Measurements from ENCODE around the gene HNRNPLL. TPM values are rescaled to one million over a fixed set of nuclear protein-coding genes. Genes with fewer than 3 reads are reported as not detected.
A peak's percentile ranks its signal among the peaks of the same experiment; 100 is the strongest.

HNRNPLL gene
- total RNA-seq, 1 experiment from 2014 or later: 73.8 TPM

DNA sequence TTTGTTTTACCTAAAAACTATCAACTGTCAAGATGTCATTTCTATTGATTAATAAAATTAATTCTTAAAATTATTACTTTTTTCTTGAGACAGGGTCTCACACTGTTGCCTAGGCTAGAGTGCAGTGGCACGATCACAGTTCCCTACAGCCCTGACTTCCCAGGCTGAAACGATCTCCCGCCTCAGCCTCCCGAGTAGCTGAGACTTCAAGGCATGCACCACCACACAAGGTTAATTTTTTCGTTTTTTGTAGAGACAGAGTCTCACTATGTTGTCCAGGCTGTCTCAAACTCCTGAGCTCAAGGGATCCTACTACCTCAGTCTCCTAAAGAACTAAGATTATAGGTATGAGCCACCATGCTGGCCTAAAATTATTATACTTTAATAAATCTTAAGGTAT is 18.7 kb downstream of the HNRNPLL start:
- no peaks in the 10 kb centered on the region for H3K9me3 ChIP-seq (ENCODE audit: low read depth, low read length, poor library complexity, severe bottlenecking)
- H3K4me3 ChIP-seq (ENCODE audit: low read depth, low read length, poor library complexity, severe bottlenecking): no peak overlapping the region
- BruUV-seq (replicated peaks): no TSS peak
- peaks cover 65% of the 10 kb centered on the region for H3K4me1 ChIP-seq (ENCODE audit: insufficient read depth, low read length, poor library complexity, severe bottlenecking)
- H3K27ac ChIP-seq (ENCODE audit: low read depth, low read length, poor library complexity, severe bottlenecking): no peak overlapping the region
- intact Hi-C loops (cut with micrococcal nuclease; ENCODE audit: unreplicated experiment): loop anchor here (5.0 kb wide), 1 partner anchor 253 kb away; no protein-coding TSS in a partner anchor
- ChIA-PET POLR2A (ENCODE audit: low non-redundant PET) (no interaction called here), CTCF (no interaction called here)
- H3K27me3 ChIP-seq (replicated peaks; ENCODE audit: insufficient read depth, low read depth, low read length, poor library complexity): no peaks in the 10 kb centered on the region
- no peak for DNase-seq (ENCODE audit: low spot score)
- TF ChIP-seq EZH2 (IDR thresholded peaks at IDR 0.05; ENCODE audit: borderline replicate concordance, low read depth, low read length, poor library complexity, severe bottlenecking): no peak
- TF ChIP-seq, protein P1, sequence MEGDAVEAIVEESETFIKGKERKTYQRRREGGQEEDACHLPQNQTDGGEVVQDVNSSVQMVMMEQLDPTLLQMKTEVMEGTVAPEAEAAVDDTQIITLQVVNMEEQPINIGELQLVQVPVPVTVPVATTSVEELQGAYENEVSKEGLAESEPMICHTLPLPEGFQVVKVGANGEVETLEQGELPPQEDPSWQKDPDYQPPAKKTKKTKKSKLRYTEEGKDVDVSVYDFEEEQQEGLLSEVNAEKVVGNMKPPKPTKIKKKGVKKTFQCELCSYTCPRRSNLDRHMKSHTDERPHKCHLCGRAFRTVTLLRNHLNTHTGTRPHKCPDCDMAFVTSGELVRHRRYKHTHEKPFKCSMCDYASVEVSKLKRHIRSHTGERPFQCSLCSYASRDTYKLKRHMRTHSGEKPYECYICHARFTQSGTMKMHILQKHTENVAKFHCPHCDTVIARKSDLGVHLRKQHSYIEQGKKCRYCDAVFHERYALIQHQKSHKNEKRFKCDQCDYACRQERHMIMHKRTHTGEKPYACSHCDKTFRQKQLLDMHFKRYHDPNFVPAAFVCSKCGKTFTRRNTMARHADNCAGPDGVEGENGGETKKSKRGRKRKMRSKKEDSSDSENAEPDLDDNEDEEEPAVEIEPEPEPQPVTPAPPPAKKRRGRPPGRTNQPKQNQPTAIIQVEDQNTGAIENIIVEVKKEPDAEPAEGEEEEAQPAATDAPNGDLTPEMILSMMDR (conservative IDR thresholded peaks at IDR 0.05; ENCODE audit: low read depth, low read length): no peak
- peaks cover 21% of the 10 kb centered on the region for H3K36me3 ChIP-seq (ENCODE audit: insufficient read depth, low read length, poor library complexity, severe bottlenecking)

DNA sequence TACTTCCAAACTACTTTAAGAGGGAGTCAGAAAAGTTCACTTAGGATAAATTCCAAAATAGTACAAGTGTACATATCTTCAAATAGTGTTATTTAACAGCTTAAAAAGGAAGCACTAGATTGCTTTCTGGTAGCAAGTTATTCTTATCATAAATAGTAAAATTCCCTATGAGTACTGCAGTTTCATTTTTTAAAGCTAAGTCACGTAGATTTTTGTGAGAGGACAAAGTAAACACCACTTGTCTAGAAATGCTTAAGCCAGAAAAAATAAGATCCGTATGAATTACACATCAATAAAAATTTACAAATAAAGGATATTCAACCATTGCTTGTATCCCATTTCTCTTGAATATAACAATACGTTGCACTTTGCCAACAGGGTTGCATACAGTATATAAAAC is 19.2 kb downstream of the HNRNPLL start:
- DNase-seq (ENCODE audit: low spot score): no peak
- no TSS peak for BruUV-seq (replicated peaks)
- Histone ChIP-seq H3K4me3 (ENCODE audit: low read depth, low read length, poor library complexity, severe bottlenecking) (no peak overlapping the region), H3K27ac (ENCODE audit: low read depth, low read length, poor library complexity, severe bottlenecking) (no peak overlapping the region), H3K4me1 (ENCODE audit: insufficient read depth, low read length, poor library complexity, severe bottlenecking) (peaks cover 67% of the 10 kb centered on the region), H3K9me3 (ENCODE audit: low read depth, low read length, poor library complexity, severe bottlenecking) (no peaks in the 10 kb centered on the region), H3K36me3 (ENCODE audit: insufficient read depth, low read length, poor library complexity, severe bottlenecking) (peaks cover 21% of the 10 kb centered on the region), H3K27me3 (replicated peaks; ENCODE audit: insufficient read depth, low read depth, low read length, poor library complexity) (no peaks in the 10 kb centered on the region)
- CTCF ChIA-PET: no interaction called here
- POLR2A ChIA-PET (ENCODE audit: low non-redundant PET): no interaction called here
- no peak for TF ChIP-seq EZH2 (IDR thresholded peaks at IDR 0.05; ENCODE audit: borderline replicate concordance, low read depth, low read length, poor library complexity, severe bottlenecking)
- TF ChIP-seq, protein P1 (conservative IDR thresholded peaks at IDR 0.05; ENCODE audit: low read depth, low read length): no peak
- intact Hi-C loops (cut with micrococcal nuclease; ENCODE audit: unreplicated experiment): loop anchor here (5.0 kb wide), 1 partner anchor 254 kb away; no protein-coding TSS in a partner anchor

DNA sequence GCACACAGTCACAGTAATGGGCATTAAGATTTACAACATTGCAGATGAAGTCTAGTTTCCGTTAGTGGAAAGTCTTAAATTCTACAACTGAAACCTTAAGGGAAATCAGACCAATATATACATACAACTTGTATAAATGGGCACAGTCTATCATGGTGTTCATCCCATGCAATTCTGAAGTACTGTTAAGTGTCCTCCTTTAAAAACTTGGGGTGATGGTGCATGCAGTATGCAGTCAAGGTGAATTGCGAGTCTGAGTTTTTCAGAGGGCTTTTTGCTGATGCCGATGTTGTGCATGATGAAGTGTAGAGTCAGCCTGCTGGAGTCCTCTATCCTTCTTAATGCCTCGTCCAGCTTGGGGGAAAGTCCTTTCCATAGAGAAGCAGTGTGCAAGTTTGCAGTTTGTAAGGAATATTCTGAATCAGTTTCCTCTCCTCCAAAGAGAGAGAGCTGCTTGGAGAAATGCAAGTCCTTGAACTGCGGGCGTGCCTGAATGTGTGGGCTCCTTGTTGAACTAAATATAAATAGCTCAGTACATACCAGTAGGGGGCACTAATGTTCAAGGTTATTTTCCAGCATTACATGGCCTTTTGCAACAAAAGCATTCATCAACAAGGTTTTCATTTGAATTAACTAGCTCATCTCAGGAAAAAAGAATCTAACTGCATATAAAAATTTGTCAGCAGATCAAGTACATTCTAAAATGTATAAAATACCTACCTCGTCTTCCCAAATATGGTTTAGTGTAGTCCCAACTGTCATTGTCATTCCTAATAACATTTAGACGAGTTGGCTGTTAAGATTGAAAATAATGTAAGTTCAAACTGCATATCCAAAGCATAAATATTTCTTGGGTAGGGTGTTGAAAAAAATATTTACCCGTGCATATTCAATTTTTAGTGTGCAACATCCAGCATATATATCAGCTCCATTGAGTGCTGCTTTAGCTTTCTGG is 21.3 kb downstream of the HNRNPLL start:
- POLR2A ChIA-PET (ENCODE audit: low non-redundant PET): interaction anchor here (0.5 kb wide), 1 partner anchor 1834 kb away, joined by 23 read pairs; no protein-coding TSS in a partner anchor
- Histone ChIP-seq H3K27ac (ENCODE audit: low read depth, low read length, poor library complexity, severe bottlenecking) (no peak overlapping the region), H3K9me3 (ENCODE audit: low read depth, low read length, poor library complexity, severe bottlenecking) (no peaks in the 10 kb centered on the region), H3K27me3 (replicated peaks; ENCODE audit: insufficient read depth, low read depth, low read length, poor library complexity) (no peaks in the 10 kb centered on the region), H3K4me1 (ENCODE audit: insufficient read depth, low read length, poor library complexity, severe bottlenecking) (peaks cover 51% of the 10 kb centered on the region), H3K36me3 (ENCODE audit: insufficient read depth, low read length, poor library complexity, severe bottlenecking) (peaks cover 25% of the 10 kb centered on the region), H3K4me3 (ENCODE audit: low read depth, low read length, poor library complexity, severe bottlenecking) (no peak overlapping the region)
- TF ChIP-seq, protein P1 (conservative IDR thresholded peaks at IDR 0.05; ENCODE audit: low read depth, low read length): peak; percentile 76
- no peak for TF ChIP-seq EZH2 (IDR thresholded peaks at IDR 0.05; ENCODE audit: borderline replicate concordance, low read depth, low read length, poor library complexity, severe bottlenecking)
- peak; percentile 87 for DNase-seq (ENCODE audit: low spot score)
- BruUV-seq (replicated peaks): no TSS peak
- intact Hi-C loops (cut with micrococcal nuclease; ENCODE audit: unreplicated experiment): loop anchor here (2.0 to 5.0 kb wide), 2 partner anchors 145 to 256 kb away; no protein-coding TSS in a partner anchor
- CTCF ChIA-PET: interaction anchor here (0.6 to 1.5 kb wide), 9 partner anchors 9 to 455 kb away, joined by 3 to 5 read pairs (median 3); no protein-coding TSS in a partner anchor
